ENCODE data around the gene IFITM1.
"Not testable (repeated sequence)": the region's sequence is repeated elsewhere in the genome, so short reads cannot be mapped to it uniquely, and the experiment has no call there.

IFITM1 gene

GRCh38 chr11:313787-314553, at the start of gene IFITM1:
Gene IFITM1 (plus strand): TSS chr11:314040. CDS start chr11:314171, 131 bp downstream.
- peak within 1 kb of the TSS; percentile 64 for H3K4me3 ChIP-seq (ENCODE audit: low read depth, low read length)
- TF ChIP-seq CTCF (IDR thresholded peaks at IDR 0.05; ENCODE audit: insufficient read depth, low read length, missing control alignments), result no peak
- CTCF ChIA-PET, result interaction anchor here (2.2 to 4.5 kb wide), 2 partner anchors 8 to 135 kb away, joined by 5 to 45 read pairs; partner anchors contain the start of gene IFITM2
- POLR2A ChIA-PET, result no interaction called here
- DNase-seq (ENCODE audit: low read depth, low spot score), result peak; percentile 31

GRCh38 chr11:266676-267439, 47.0 kb upstream of the IFITM1 start:
- DNase-seq (ENCODE audit: low read depth, low spot score), result no peak
- ChIA-PET CTCF (interaction anchor here (2.9 kb wide), 1 partner anchor 16 kb away, joined by 12 read pairs; no protein-coding TSS in a partner anchor), POLR2A (no interaction called here)
- no peak overlapping the region for H3K4me3 ChIP-seq (ENCODE audit: low read depth, low read length)
- TF ChIP-seq CTCF (IDR thresholded peaks at IDR 0.05; ENCODE audit: insufficient read depth, low read length, missing control alignments), result no peak

- DNase-seq (ENCODE audit: low read depth, low spot score), result no peak
- CTCF ChIA-PET, result interaction anchor here (0.7 to 2.9 kb wide), 2 partner anchors 16 to 73 kb away, joined by 4 to 12 read pairs; no protein-coding TSS in a partner anchor
- POLR2A ChIA-PET, result no interaction called here
- no peak for TF ChIP-seq CTCF (IDR thresholded peaks at IDR 0.05; ENCODE audit: insufficient read depth, low read length, missing control alignments)
- H3K4me3 ChIP-seq (ENCODE audit: low read depth, low read length), result no peak overlapping the region
These were observed 46.3 kb upstream of the IFITM1 start for GRCh38 chr11:267491-267994.

- DNase-seq (ENCODE audit: low read depth, low spot score); H3K4me3 ChIP-seq (ENCODE audit: low read depth, low read length); CTCF ChIA-PET; POLR2A ChIA-PET: not testable (repeated sequence)
These were observed 45.1 kb upstream of the IFITM1 start for GRCh38 chr11:268716-269145.

GRCh38 chr11:269146-269890, 44.5 kb upstream of the IFITM1 start:
- no peak overlapping the region for H3K4me3 ChIP-seq (ENCODE audit: low read depth, low read length)
- TF ChIP-seq CTCF (IDR thresholded peaks at IDR 0.05; ENCODE audit: insufficient read depth, low read length, missing control alignments), result no peak
- DNase-seq (ENCODE audit: low read depth, low spot score), result no peak
- POLR2A ChIA-PET, result no interaction called here
- CTCF ChIA-PET, result no interaction called here

- CTCF ChIA-PET, result interaction anchor here (0.7 to 1.6 kb wide), 3 partner anchors 20 to 179 kb away, joined by 3 to 5 read pairs (median 4); partner anchors contain the start of gene PTDSS2
These were observed 43.2 kb upstream of the IFITM1 start for GRCh38 chr11:270451-271318.

More at GRCh38 chr11:270451-271318, 43.2 kb upstream of the IFITM1 start:
- no peak overlapping the region for H3K4me3 ChIP-seq (ENCODE audit: low read depth, low read length)
- DNase-seq (ENCODE audit: low read depth, low spot score), result no peak
- TF ChIP-seq CTCF (IDR thresholded peaks at IDR 0.05; ENCODE audit: insufficient read depth, low read length, missing control alignments), result no peak
- POLR2A ChIA-PET, result no interaction called here
